Prostate gland (tissue), 2 donors: Measurements from ENCODE around the gene CGB3.

Experiments used
- POLR2A ChIP-seq: fragments of 450-650 bp; IDR thresholded peaks from one replicate; pipeline ENCODE4 v1.6.1; 2016; ENCODE audit warnings: antibody characterized with exemption, mild to moderate bottlenecking
- POLR2AphosphoS5 ChIP-seq: sonication (generic); formaldehyde crosslinking; IDR thresholded peaks from one replicate; pipeline ENCODE4 v1.6.1; 2017; ENCODE audit warnings: antibody characterized with exemption
- TF ChIP-seq, protein P1 (sequence below), 4 experiments: fragments of 200-600 bp in 2 of 4; fragments of 450-650 bp in 2 of 4; sonication (generic) in 2 of 4; IDR thresholded peaks; 1 replicate in 3 of 4; 2 replicates in 1 of 4; pipeline ENCODE4 v1.5.1; 2016 to 2019; ENCODE audit warnings: antibody characterized with exemption in 4 of 4, mild to moderate bottlenecking in 2 of 4, moderate library complexity in 2 of 4

DNA sequence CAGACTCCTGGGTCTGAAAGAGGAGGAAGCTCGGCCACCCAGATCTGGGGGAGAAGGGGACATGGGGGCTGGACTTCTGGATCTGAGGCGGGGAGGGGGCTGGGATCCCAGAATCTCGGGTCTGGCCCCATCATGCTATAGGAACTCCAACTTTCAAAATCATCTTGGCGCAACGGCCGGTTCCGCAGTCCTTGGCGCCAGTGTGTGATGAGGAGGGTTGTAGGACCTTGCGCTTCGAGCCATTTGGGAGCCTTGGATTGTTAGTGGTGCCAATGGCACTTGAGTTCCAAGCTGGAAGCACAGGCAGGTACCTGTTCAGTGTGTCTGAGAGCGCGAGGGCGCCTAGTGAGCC is 30.1 kb downstream of the CGB3 start:
- TF ChIP-seq, protein P1, sequence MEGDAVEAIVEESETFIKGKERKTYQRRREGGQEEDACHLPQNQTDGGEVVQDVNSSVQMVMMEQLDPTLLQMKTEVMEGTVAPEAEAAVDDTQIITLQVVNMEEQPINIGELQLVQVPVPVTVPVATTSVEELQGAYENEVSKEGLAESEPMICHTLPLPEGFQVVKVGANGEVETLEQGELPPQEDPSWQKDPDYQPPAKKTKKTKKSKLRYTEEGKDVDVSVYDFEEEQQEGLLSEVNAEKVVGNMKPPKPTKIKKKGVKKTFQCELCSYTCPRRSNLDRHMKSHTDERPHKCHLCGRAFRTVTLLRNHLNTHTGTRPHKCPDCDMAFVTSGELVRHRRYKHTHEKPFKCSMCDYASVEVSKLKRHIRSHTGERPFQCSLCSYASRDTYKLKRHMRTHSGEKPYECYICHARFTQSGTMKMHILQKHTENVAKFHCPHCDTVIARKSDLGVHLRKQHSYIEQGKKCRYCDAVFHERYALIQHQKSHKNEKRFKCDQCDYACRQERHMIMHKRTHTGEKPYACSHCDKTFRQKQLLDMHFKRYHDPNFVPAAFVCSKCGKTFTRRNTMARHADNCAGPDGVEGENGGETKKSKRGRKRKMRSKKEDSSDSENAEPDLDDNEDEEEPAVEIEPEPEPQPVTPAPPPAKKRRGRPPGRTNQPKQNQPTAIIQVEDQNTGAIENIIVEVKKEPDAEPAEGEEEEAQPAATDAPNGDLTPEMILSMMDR (IDR thresholded peaks at IDR 0.05), result no peak
- TF ChIP-seq POLR2A (no peak), POLR2AphosphoS5 (no peak)
